ENCODE data around the gene ARFGEF3.

Gene ARFGEF3

DNA sequence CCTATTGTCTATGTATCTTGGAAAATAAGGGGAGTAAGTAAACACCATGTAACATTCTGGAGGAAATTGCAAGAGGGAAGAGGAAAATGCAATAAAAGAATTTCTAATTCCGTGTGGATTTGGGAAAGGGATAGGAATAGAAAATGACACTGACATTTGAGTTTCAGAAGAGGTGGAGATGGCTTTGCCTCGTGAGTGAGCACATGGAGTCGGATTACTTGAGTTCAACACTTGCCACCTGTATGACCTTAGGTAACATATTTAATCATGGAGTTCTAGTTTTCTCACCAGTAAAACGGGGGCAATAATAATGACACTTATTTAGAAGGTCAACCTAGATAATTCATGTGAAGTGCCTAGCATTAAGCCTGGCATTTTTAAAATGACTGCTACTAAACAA lies 67.3 kb downstream of the ARFGEF3 start:
- Histone ChIP-seq H3K36me3 (ENCODE audit: insufficient read depth, low read length) (no peaks in the 10 kb centered on the region), H3K4me3 (no peak overlapping the region), H3K27ac (no peak overlapping the region), H3K9ac (ENCODE audit: insufficient read length) (no peak overlapping the region), H3K9me3 (ENCODE audit: low read depth, low read length) (no peaks in the 10 kb centered on the region)
- TF ChIP-seq EZH2 (IDR thresholded peaks at IDR 0.05) (no peak), POLR2AphosphoS5 (IDR thresholded peaks at IDR 0.05; ENCODE audit: borderline replicate concordance, low read depth, low read length) (no peak), FOXP2 (optimal IDR thresholded peaks at IDR 0.05; ENCODE audit: control extremely low read depth, extremely low read length, insufficient read depth) (no peak)
- no peak for DNase-seq (ENCODE audit: low read depth, low spot score)

DNA sequence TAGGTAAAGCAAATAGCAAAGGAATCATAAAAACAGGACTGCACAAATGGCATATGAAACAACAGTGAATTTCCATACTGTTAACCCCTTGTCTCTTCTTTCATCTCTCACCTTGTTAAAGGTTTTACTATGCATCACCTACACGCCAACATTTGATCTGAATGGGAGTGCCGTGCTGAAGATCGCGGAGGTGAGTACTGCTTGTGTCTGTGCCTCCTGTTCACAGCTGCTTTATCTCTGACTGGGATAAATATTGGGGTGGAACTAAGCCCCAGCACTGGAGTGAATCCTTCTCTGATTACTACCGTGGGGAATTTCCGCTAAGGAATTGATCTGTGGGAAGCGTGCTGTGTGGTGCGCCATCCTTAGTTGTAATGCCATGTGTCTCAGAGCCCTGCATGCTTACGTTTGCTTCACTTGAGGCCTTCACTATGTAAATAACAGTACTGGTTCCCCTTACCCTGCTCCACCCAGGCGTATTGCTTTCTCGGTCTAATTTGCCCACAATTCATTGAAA lies 68.0 kb downstream of the ARFGEF3 start:
- Histone ChIP-seq H3K9ac (ENCODE audit: insufficient read length) (no peak overlapping the region), H3K4me3 (no peak overlapping the region), H3K27ac (no peak overlapping the region), H3K36me3 (ENCODE audit: insufficient read depth, low read length) (no peaks in the 10 kb centered on the region), H3K9me3 (ENCODE audit: low read depth, low read length) (no peaks in the 10 kb centered on the region)
- DNase-seq (ENCODE audit: low read depth, low spot score) = no peak
- TF ChIP-seq FOXP2 (optimal IDR thresholded peaks at IDR 0.05; ENCODE audit: control extremely low read depth, extremely low read length, insufficient read depth) = no peak
- no peak for TF ChIP-seq EZH2 (IDR thresholded peaks at IDR 0.05)
- no peak for TF ChIP-seq POLR2AphosphoS5 (IDR thresholded peaks at IDR 0.05; ENCODE audit: borderline replicate concordance, low read depth, low read length)

DNA sequence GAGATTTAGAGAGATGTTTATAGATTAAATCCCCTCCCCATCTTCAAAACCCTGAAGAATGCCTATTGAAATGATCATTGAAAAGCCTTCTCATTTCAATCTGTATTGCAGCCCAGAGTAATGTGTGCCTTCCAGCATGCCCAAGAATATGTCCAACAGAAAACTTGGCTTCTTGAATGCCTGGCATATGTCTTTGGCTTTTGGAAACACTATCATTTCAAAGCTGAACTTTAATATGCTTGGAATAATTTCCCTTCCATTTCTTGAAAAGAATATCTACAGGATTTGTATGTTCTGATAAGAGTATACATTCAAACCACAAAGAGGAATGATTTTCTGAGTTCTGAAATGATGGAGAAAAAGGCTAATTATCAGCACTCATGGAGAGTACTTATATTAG lies 68.5 kb downstream of the ARFGEF3 start:
- Histone ChIP-seq H3K4me3 (no peak overlapping the region), H3K27ac (no peak overlapping the region), H3K36me3 (ENCODE audit: insufficient read depth, low read length) (no peaks in the 10 kb centered on the region), H3K9me3 (ENCODE audit: low read depth, low read length) (no peaks in the 10 kb centered on the region), H3K9ac (ENCODE audit: insufficient read length) (no peak overlapping the region)
- DNase-seq (ENCODE audit: low read depth, low spot score) = no peak
- no peak for TF ChIP-seq POLR2AphosphoS5 (IDR thresholded peaks at IDR 0.05; ENCODE audit: borderline replicate concordance, low read depth, low read length)
- no peak for TF ChIP-seq EZH2 (IDR thresholded peaks at IDR 0.05)
- TF ChIP-seq FOXP2 (optimal IDR thresholded peaks at IDR 0.05; ENCODE audit: control extremely low read depth, extremely low read length, insufficient read depth) = no peak

DNA sequence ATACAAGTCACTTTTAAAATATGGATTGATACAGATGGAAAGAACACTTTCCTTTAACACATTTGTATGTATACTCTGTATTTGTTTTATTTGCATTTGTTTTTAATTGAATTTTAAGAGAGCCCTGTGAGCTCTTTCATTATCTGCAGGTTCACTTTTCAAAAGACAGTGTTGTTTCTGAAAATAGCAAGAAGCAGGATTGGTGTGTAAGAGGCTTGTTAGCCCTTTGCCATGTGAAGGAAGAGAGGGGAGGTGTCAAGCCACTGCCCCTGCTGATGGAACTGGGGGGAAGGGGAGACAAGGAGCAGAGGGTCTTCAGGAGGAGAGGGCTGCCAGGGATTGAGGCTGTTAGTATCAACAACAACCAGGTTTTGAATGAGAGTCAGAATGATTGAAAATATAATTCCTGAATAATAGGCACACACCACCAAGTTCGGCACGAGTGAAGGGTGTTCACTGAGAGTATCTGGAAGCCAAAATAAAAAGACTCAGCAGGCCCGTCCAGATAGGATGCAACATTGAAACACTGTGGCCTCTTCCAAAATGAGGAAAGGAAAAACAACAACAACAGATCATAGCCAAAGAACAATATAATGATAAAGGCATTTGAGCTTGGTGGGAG lies 69.1 kb downstream of the ARFGEF3 start:
- no peak overlapping the region for H3K27ac ChIP-seq
- DNase-seq (ENCODE audit: low read depth, low spot score) = no peak
- no peak overlapping the region for H3K9ac ChIP-seq (ENCODE audit: insufficient read length)
- TF ChIP-seq EZH2 (IDR thresholded peaks at IDR 0.05) (no peak), FOXP2 (optimal IDR thresholded peaks at IDR 0.05; ENCODE audit: control extremely low read depth, extremely low read length, insufficient read depth) (no peak), POLR2AphosphoS5 (IDR thresholded peaks at IDR 0.05; ENCODE audit: borderline replicate concordance, low read depth, low read length) (no peak)
- no peaks in the 10 kb centered on the region for H3K36me3 ChIP-seq (ENCODE audit: insufficient read depth, low read length)
- H3K9me3 ChIP-seq (ENCODE audit: low read depth, low read length) = no peaks in the 10 kb centered on the region
- H3K4me3 ChIP-seq = no peak overlapping the region

DNA sequence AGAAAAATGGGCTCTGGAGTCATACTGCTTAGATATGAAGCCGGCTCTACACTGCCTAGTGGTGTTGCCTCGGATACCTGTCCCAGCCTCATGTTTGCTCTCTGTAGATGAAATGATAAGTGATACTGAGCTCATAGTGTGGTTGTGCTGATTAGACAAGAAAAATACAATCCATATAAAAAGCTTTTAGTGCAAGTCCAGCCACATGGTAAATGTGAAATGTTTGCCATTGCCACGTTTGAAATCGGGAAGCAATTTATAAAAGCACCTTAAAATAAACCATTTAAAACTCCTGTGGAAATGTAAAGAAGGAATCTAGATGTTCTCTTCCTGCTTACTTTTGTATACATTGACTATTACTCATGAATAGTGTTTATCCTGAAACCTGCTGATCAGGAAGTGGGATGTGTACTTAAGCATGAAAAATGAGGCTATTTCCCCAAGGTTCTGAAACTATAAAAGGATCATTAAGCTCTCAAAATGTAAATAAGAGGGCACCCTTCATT lies 69.7 kb downstream of the ARFGEF3 start:
- Histone ChIP-seq H3K36me3 (ENCODE audit: insufficient read depth, low read length) (no peaks in the 10 kb centered on the region), H3K4me3 (no peak overlapping the region), H3K9ac (ENCODE audit: insufficient read length) (no peak overlapping the region), H3K9me3 (ENCODE audit: low read depth, low read length) (no peaks in the 10 kb centered on the region), H3K27ac (no peak overlapping the region)
- TF ChIP-seq FOXP2 (optimal IDR thresholded peaks at IDR 0.05; ENCODE audit: control extremely low read depth, extremely low read length, insufficient read depth) (no peak), EZH2 (IDR thresholded peaks at IDR 0.05) (no peak), POLR2AphosphoS5 (IDR thresholded peaks at IDR 0.05; ENCODE audit: borderline replicate concordance, low read depth, low read length) (no peak)
- no peak for DNase-seq (ENCODE audit: low read depth, low spot score)

DNA sequence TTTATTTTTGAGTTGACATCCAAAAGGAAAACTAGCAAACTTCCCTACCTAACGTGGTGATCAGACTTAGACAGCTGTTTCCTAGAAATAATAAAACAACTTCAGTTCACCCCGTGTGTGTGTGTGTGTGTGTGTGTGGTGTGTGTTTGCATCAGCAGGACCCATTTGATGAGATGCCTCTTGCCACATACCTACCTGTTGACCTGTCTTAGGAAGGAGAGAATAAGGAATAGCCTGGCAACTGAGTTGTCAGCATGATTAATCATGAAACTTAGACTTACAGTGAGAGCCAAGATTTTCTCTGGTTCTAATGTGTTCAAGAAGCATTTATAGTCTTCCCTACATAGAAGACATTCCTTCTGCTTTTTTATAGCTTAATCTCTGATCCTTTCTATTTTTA lies 72.6 kb downstream of the ARFGEF3 start:
- H3K9ac ChIP-seq (ENCODE audit: insufficient read length) = no peak overlapping the region
- no peaks in the 10 kb centered on the region for H3K9me3 ChIP-seq (ENCODE audit: low read depth, low read length)
- H3K27ac ChIP-seq = no peak overlapping the region
- TF ChIP-seq POLR2AphosphoS5 (IDR thresholded peaks at IDR 0.05; ENCODE audit: borderline replicate concordance, low read depth, low read length) (no peak), EZH2 (IDR thresholded peaks at IDR 0.05) (no peak), FOXP2 (optimal IDR thresholded peaks at IDR 0.05; ENCODE audit: control extremely low read depth, extremely low read length, insufficient read depth) (no peak)
- DNase-seq (ENCODE audit: low read depth, low spot score) = no peak
- no peak overlapping the region for H3K4me3 ChIP-seq
- no peaks in the 10 kb centered on the region for H3K36me3 ChIP-seq (ENCODE audit: insufficient read depth, low read length)

DNA sequence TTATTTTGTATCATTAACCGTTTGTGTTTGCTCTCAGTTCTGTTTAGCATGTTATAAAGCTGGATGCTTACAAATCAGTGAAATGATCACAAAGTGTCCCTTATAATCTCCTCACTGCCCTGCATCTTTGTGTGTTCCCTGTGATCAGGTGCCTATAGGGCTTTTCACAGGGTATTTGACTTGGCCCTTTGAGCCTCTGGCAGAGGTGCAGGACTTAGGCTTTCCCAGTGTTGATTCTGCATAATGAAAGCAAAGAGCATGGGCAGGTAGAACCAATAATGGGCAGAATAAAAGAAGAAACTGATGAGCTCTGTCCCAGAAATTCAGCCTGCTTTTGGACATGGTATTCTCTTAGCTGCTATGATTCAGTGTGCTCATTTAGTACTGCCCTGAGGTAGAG lies 73.5 kb downstream of the ARFGEF3 start:
- no peaks in the 10 kb centered on the region for H3K36me3 ChIP-seq (ENCODE audit: insufficient read depth, low read length)
- no peak overlapping the region for H3K27ac ChIP-seq
- no peak overlapping the region for H3K4me3 ChIP-seq
- no peak overlapping the region for H3K9ac ChIP-seq (ENCODE audit: insufficient read length)
- H3K9me3 ChIP-seq (ENCODE audit: low read depth, low read length) = no peaks in the 10 kb centered on the region
- no peak for TF ChIP-seq EZH2 (IDR thresholded peaks at IDR 0.05)
- TF ChIP-seq POLR2AphosphoS5 (IDR thresholded peaks at IDR 0.05; ENCODE audit: borderline replicate concordance, low read depth, low read length) = no peak
- TF ChIP-seq FOXP2 (optimal IDR thresholded peaks at IDR 0.05; ENCODE audit: control extremely low read depth, extremely low read length, insufficient read depth) = no peak
- no peak for DNase-seq (ENCODE audit: low read depth, low spot score)

DNA sequence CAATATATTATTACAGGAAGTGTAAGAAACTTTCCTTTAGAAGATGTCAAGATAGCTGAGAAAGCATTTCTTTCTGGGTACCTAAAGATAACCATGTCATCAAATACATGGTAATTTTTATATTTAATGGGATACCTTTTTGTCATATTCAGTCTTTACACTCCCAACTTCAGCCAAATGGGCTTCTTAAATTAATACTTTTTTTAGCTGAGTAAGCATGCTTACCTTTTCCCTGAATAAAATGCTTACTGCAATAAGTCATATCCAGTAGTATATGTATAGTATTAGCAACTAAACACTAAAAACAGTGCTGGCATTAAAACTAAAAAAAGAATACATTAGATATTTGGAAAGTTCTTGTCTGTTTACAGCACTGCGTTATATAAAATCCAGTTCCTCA lies 74.0 kb downstream of the ARFGEF3 start:
- no peak overlapping the region for H3K4me3 ChIP-seq
- H3K36me3 ChIP-seq (ENCODE audit: insufficient read depth, low read length) = no peaks in the 10 kb centered on the region
- no peak for DNase-seq (ENCODE audit: low read depth, low spot score)
- TF ChIP-seq POLR2AphosphoS5 (IDR thresholded peaks at IDR 0.05; ENCODE audit: borderline replicate concordance, low read depth, low read length) (no peak), FOXP2 (optimal IDR thresholded peaks at IDR 0.05; ENCODE audit: control extremely low read depth, extremely low read length, insufficient read depth) (no peak), EZH2 (IDR thresholded peaks at IDR 0.05) (no peak)
- no peak overlapping the region for H3K9ac ChIP-seq (ENCODE audit: insufficient read length)
- no peak overlapping the region; the same call in 1 of the 2 replicates for H3K27ac ChIP-seq
- no peaks in the 10 kb centered on the region for H3K9me3 ChIP-seq (ENCODE audit: low read depth, low read length)
